Left ventricle myocardium superior (tissue), 1 donor: ENCODE results near the gene ZNF396. TPM values are rescaled to one million over a fixed set of nuclear protein-coding genes. Genes with fewer than 3 reads are reported as not detected.

Experiments
- ATAC-seq: fragments of 200-7000 bp; cut with Tn5 transposase; one replicate; pipeline ENCODE4 v1.9.1; 2020; ENCODE audit warnings: mild to moderate bottlenecking, moderate library complexity
- DNase-seq: peaks from one replicate; pipeline ENCODE4 v3.0.0-alpha.2; 2020
- intact Hi-C: fragments of 100-400 bp; cut with micrococcal nuclease; formaldehyde crosslinking; loops from one replicate; pipeline ENCODE4 v1.11.0; 2022
- total RNA-seq: library from RNA; stranded (reverse); fragmentation: NEBNext Ultra II Directional; extraction: Animal tissue kit (Norgen Biotek cat#: 25700); gene quantifications from one replicate; pipeline ENCODE4 v1.2.1, GENCODE V29; 2021
- donor health status: DM: no; HTN: yes; CAD: no; lungs with severe emphysema.

ZNF396 gene
- total RNA-seq, 1 donor from 2014 or later, result 0.62 TPM

DNA sequence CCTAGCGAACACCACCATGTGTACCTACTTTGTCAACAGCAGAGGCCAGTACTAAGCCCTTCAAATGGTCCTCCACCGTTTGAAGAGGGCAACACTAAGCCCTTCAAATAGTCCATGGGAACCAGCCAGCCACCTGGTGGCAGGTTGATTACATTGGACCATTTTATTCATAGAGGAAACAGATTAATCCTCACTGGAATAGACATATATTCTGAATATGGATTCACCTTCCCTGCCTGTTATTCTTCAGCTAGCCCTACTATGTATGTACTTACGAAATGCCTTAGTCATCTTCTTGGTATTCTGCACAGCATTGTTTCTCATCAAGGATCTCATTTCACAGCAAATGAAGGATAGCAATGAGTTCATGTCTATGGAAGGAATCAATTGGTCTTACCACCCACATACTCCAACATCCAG lies 10.0 kb upstream of the ZNF396 start:
- DNase-seq, result no peak
- intact Hi-C loops, result no loop called here
- no peak for ATAC-seq

DNA sequence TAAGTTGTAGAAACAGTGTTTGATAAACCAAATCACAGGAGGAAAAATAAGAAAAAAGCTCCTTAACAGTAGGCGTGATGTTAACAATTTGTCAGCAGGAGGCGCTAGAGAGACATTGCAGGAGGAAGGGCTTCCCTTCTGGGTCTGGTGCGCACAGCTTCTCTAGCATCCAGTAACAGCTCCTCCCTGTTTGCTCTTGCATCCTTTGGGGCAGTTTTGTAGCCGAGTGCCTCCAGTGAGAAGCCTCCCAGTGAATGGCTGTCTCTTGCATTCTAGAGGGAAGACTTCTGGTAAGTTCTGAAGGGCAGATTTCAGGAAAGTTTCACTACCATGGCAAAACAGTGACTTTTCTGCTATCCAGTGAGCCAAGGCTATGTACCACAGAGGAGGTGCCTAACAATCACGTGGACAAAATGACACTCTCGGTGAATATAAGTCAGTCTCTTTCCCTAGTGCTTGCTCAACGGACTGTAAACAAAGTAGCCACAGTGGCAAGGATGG lies 9.5 kb upstream of the ZNF396 start:
- intact Hi-C loops, result no loop called here
- DNase-seq (peak; percentile 46), ATAC-seq (peak; percentile 75)

DNA sequence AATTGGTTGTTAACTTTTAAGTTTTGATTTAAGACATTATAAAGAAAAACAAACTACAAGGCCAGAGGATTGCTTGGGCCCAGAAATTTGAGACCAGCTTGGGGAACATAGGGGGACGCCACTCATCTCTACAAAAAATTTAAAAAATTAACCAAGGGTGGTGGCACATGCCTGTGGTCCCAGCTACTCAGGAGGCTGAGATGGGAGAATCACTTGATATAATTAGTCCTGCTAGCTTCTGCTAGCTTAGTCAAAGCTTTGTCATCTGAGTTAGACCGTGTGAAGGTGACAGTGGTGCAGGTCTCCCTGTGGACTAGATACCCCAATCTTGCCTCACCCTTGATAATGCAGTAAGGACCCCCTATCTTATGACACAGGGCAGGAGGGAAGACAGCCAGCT lies 6.0 kb upstream of the ZNF396 start:
- DNase-seq, result no peak
- no peak for ATAC-seq
- intact Hi-C loops, result no loop called here

DNA sequence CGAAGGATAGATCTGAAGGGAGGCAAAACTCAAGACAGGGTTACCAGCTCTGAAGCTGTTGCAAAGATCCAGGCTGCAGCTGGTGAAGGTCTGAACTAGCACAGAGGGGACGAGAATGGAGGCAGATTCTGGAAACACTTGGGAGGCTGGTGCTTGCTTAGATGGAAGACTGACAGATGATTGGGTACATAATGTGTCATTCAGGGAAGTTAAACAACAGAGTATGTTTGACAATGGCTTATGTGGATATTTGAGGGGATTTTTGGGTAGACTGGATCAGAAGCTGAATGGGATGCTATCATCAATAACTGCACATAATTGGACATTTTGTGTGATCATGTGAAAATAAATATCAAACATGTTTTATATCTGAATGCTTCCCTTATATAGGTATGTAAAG lies 2.3 kb upstream of the ZNF396 start:
- no peak for ATAC-seq
- intact Hi-C loops, result no loop called here
- no peak for DNase-seq

DNA sequence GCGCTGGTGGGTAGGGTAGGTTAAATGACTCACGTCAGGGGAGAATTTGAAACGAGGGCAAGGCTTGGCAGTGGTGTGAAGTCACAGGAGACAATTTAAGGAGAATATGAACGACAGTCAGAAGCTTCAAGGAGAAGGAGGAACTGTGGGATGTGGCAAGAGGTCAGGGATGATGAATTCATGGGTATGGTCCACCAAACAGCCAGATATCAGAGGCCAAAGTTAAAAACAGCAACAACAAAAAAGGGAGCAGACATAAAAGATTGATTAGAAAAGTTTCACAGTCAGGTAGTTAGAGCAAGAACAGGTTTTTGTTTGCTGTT lies 1.4 kb upstream of the ZNF396 start:
- ATAC-seq (no peak), DNase-seq (no peak)
- intact Hi-C loops, result no loop called here

DNA sequence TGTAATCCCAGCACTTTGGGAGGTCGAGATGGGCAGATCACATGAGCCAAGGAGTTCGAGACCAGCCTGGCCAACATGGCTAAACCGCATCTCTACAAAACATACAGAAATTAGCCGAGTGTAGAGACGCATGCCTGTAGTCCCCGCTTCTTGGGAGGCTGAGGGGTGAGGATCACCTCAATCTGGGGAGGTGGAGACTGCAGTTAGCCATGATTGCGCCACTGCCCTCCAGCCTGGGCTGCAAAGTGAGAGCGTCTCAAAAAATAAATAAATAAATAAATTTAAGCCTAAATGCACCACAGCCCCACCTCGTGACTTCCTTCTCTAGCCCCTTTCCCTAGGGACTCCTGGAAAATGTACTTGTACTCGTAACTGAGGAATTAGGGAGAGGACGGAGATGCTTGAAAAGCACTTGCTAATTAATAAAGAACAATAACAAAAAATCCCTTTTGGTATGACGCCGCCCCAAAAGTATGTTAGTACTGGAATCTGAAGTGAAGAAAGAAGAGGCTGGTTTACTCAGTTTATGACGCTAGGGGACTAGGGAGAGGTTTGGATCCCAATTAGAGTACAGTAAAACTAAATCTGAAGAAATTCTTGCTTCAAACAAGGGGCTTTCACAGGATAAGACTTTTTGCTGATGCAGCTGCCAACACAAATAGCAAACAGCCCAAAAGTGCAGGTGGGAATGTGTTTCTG lies 887 bp upstream of the ZNF396 start:
- no peak for DNase-seq
- intact Hi-C loops, result no loop called here

DNA sequence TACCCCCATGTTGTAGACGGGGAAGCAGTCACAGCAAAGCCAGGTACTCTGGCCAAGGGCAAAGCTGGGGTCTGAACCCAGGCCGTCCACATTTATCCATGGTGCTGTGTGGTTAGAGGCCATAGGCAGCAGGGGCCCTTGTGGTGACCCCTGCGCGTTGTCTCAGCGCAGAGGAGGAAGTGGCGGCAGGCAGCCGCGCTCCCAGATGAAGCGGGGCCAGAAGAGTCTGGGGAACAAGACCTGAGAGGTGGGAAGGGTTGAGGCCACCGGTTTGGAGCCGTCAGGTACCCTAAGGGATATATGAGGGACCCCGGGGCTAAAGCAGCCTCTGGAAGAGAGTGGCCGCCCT lies 770 bp downstream of the ZNF396 start:
- peak; percentile 46 for DNase-seq
- peak; percentile 62 for ATAC-seq
- intact Hi-C loops, result no loop called here

More for the DNA sequence above, 887 bp upstream of the ZNF396 start:
- no peak for ATAC-seq

DNA sequence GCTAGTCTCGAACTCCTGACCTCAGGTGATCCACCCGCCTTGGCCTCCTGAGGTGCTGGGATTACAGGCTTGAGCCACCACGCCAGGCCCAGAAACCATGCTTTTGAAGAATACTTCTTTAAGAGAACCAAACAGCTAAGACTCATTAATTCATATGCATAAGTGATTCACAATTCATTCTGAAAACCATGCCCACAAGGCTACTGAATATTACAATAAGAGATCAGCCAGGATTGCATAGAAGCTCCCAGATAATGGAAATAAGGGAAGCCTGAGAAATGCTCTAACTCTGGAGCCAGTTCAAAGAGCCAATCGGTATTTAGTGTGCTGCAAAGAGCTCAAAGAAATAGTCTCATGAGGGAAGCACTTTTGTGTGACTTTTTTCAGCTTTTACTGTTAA lies 2.4 kb downstream of the ZNF396 start:
- DNase-seq, result no peak
- no peak for ATAC-seq
- intact Hi-C loops, result no loop called here

DNA sequence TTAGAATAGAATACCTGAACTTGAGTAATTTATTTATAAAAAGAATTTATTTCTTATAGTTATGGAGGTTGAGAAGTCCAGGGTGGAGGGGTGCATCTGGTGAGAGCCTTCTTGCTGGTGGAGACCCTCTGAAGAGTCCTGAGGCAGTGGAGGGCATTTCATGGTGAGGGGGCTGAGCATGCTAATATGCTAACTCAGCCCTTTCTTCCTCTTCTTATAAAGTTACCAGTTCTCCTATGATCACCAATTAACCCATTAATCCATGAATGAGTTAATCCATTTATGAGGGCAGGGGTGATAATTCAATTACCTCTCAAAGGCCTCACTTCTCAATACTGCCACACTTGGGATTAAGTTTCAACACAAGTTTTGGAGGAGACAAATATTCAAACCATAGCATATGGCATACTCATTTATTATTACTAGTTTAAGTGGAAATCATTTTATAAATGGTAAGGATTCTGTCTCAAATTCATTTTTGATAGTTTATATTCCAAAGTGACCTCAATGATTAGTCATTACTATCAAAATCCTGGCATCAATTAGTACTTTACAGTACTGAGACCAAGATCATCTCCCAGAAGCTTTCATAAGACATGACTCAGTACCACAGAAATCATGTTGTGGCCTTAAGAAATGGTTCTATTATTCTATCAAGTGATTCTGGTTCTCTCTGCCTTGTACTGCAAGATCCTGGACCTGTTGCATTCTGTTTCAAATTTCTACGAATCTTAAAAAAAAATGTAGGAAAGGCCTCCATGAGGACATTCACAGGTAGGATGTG lies 5.5 kb downstream of the ZNF396 start:
- DNase-seq (no peak), ATAC-seq (no peak)
- intact Hi-C loops, result no loop called here

DNA sequence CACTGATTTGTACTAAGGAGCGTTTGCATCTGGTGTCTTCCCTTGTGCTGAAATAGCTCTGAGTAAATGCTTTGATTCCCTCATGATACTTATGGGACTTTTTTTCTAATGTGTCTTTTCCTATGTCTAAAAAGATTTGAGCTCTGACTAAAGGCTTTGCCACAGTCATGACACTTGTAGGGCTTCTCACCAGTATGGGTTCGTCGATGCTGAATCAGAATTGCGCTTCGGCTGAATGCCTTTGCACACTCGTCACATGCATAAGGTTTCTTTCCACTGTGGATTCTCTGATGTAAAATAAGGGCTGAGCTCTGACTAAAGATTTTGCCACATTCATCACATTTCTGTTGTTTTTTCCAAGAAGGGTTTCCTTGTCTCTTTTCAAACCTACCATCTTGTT lies 8.0 kb downstream of the ZNF396 start:
- no peak for DNase-seq
- no peak for ATAC-seq
- intact Hi-C loops, result no loop called here

DNA sequence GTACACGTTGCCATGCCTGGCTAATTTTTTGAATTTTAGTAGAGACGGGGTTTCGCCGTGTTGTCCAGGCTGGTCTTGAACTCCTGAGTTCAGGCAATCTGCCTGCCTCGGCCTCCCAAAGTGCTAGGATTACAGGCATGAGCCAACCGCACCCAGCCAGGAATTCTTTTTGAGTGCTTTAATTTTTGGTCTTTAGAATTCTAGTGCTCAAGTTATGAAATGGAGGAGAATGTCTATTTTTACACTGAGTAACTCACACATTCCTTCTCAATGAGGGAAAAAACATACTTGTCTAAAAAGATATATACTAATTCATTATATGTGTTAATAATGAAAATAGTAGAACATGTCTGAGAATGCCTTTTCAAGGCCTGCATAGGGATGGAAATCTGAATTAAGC lies 8.5 kb downstream of the ZNF396 start:
- DNase-seq (no peak), ATAC-seq (no peak)
- intact Hi-C loops, result no loop called here

DNA sequence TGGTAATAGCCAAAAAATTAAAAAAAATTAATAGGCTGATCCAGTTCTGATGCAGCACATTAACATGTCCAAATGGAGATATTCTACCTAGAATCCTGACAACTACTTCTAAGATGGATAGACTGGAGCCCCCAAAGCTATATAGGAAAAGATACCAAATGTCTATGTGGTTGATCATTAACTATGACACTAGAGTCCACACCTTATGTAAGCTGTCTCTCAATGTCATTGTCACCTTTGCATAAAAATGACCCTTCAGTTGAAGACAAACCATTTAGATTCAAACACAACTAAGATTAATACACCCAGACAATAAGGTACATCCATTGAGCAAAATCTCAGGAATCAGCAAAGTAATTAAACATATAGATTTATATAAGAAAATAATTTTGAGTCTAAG lies 14.6 kb downstream of the ZNF396 start:
- ATAC-seq (no peak), DNase-seq (no peak)
- intact Hi-C loops, result no loop called here

DNA sequence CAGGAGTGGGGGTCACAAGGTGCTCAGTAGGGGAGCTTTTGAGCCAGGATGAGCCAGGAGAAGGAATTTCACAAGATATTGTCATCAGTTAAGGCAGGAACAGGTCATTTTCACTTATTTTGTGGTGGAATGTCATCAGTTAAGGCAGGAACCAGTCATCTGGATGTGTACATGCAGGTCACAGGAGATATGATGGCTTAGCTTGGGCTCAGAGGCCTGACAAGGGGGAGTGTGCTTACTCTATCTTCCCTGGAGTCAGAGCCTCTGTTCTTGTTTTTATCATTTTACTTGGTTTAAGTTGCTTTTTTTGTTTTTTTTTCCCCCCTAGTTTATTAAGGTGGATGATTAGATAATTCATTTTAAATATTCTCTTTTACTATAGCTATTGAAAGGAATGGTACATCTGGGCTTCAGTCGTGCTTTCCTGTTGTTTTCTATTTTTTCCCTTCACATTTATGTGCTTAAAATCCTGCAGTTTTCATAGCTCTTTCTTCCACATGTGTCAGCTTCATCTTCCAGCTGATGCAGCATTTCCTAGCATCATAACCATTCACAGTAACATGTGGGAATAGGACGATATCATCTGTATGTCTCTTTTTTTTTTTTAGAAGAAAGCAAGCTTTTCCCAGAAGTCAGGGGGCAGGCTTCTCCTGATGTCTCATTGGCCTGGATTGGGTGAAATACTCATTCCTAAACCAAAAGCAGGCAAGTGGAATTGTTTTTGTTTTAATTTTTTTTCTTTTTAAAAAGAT lies 15.4 kb downstream of the ZNF396 start:
- intact Hi-C loops, result no loop called here
- ATAC-seq, result no peak
- DNase-seq, result no peak

DNA sequence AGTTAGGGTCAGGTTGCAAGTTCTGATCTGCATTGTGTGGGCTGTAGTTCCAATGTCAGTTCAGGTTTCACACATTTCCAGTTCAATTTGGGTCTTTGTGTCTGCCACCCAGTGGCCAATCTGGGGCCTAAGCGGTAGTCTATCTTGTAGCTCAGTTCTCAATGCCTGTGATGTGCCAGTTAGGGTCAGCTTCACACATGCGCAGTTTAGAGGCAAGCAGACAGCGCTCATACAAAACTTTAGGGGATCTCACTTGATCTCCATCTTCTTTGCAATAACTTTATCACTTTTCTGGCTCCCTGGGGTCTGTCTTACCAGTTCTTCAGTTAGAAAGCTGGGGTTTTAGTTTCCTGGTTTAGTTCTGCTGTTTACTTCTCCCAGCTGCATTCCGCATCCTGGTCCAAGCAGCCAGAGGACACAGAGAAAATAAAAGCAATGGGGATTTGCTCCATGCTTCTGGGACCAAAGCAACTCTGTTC lies 22.0 kb downstream of the ZNF396 start:
- intact Hi-C loops, result loop anchor here (2.0 kb wide), 1 partner anchor 124 kb away; no protein-coding TSS in a partner anchor
- ATAC-seq, result peak; percentile 99
- peak; percentile 72 for DNase-seq

DNA sequence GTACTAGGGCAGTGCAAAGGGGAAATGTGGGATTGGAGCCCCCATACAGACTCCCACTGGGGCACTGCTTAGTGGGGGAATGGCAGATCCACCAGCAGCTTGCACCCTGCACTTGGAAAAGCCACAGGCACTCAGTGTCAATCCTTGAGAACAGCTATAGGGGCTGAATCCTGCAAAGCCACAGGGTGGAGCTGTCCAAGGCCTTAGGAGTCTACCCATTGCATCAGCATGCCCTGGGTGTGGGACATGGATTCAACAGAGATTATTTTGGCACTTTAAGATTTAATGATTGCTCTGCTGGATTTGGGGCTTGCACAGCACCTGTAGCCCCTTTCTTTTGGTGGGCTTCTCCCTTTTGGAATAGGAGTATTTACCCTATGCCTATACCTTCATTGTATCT lies 24.4 kb downstream of the ZNF396 start:
- intact Hi-C loops, result no loop called here
- DNase-seq (no peak), ATAC-seq (no peak)

DNA sequence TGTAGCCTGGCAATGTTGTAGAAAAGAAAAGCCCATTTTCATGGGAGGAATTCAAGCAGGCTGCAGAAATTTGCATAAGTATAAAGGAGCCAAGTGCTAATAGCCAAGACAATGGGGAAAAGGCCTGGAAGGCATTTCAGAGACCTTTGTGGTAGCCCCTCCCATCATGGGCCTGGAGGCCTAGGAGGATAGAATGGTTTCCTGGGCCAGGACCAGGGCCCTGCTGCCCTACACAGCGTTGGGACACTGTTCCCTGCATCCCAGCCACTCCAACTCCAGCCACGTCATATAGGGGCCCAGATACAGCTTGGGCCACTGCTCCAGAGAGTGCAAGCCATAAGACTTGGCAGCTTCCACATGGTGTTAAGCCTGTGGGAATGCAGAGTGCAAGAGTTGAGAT lies 24.9 kb downstream of the ZNF396 start:
- DNase-seq (no peak), ATAC-seq (no peak)
- intact Hi-C loops, result no loop called here

DNA sequence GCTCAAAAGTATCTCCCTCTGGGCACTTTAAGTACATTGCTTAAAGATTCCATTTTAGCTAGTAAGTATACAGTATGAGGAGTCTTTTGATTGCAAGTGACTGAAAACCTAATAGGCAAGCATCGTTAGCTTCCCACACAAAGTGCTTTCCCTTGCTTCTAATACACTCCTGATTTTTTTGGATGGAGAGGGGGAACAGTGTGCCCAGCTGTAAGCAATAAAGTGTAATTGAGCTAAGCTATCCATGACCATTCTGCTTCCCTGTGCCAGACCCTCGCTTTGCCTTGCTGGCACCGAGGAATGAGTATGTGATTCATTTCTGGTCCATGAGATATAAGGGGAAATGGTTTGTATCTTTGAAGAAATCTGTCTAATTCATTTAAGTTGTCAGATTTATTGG lies 29.1 kb downstream of the ZNF396 start:
- intact Hi-C loops, result loop anchor here (10.0 kb wide), 1 partner anchor 333 kb away; no protein-coding TSS in a partner anchor
- ATAC-seq (no peak), DNase-seq (no peak)

DNA sequence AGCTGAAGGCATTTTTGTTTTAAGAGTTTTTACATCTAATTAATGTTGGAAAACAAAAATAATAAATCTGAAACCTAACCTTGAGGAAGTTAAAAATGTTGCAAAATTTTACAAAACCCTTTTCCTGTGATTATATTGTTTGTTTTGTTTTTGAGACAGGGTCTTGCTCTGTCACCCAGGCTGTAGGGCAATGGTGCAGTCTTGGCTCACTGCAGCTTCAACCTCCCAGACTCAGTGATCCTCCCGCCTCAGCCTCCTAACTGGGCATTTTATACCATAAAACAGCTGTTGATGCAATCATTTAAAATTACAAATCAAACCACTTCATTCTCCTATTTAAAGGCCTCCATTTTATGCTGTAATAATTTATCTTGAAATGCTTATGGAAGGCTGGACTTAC lies 31.2 kb downstream of the ZNF396 start:
- ATAC-seq, result no peak
- no peak for DNase-seq
- intact Hi-C loops, result loop anchor here (10.0 kb wide), 1 partner anchor 331 kb away; no protein-coding TSS in a partner anchor

DNA sequence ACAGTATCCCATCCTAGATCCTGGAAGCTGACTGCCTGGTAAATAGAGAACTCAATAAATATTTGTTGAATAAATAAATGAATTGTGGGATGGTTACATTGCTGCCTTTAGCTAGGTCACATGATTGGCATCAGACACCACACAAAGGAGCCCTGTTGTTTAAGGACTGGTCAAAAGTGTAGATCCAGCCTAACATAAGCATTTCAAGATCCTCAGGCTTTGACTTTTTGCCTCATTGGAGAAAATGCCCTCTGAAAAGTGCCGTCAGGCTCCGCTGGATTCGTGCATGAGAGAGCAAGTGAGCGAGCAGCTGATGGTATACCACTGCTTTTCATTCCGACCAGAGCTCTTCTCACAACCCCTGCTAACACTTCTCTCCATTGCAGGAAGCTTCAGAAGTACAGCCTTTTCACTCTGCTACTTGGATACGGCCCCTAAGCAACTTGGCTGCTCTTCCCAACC lies 31.6 kb downstream of the ZNF396 start:
- intact Hi-C loops, result loop anchor here (10.0 kb wide), 1 partner anchor 331 kb away; no protein-coding TSS in a partner anchor
- DNase-seq (no peak), ATAC-seq (no peak)
